NCI-H2227 (cell line): ENCODE results near the gene LY6G5B.

Source experiments
- DNase-seq: peaks from one replicate; lab custom pipeline; 2025; ENCODE audit not compliant: unreplicated experiment; lab: John Stamatoyannopoulos, UW

The LY6G5B gene

GRCh38 chr6:31713991-31714684 is 44.4 kb downstream of the LY6G5B start:
- DNase-seq = peak; percentile 80

DNA sequence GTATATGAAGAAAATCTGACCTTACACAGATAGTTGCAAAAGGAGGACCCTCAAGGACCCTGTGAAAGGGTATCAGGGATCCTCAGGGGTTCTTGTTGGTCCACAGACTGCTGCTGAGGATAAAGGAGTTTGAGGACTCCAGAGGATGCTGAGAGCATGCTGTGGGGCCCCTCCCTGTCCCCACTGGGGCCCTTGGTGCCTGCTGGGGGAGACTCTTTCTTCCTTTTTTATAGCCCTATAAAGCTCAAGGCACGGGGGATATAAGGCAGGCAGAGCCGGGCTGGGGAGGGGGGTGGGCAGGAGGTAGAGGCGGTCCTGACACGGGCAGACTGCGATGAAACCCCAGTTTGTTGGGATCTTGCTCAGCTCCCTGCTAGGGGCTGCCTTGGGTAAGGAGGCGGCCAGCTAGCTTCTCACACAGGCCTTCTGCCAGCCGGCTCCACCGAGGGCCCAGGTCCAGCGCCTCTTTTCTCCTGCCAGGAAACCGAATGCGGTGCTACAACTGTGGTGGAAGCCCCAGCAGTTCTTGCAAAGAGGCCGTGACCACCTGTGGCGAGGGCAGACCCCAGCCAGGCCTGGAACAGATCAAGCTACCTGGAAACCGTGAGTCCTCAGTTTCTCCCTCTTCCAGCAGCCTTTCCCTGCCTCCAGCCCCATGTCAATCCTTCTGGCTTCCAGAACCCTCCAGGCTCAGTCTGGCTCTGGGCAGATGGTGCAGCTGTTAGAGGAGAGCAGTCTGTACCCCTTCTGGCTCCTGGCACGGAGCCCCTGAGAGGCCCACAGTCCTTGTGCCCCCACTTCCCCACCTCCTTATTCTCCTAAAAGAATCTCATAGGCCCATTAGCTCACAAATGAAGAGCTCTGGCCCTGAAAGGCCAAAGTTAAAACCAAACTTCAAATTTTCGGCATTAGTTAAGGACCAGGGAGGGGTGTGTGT is 45.5 kb downstream of the LY6G5B start, which contains the start of gene LY6G6D:
LY6G6D (plus strand) TSS at position 327 of the 937 bp plus-strand sequence; CDS start at position 335, 8 bp downstream.
- no peak for DNase-seq

- DNase-seq = peak; percentile 29
Observed at GRCh38 chr6:31717499-31718222, 47.9 kb downstream of the LY6G5B start.

DNA sequence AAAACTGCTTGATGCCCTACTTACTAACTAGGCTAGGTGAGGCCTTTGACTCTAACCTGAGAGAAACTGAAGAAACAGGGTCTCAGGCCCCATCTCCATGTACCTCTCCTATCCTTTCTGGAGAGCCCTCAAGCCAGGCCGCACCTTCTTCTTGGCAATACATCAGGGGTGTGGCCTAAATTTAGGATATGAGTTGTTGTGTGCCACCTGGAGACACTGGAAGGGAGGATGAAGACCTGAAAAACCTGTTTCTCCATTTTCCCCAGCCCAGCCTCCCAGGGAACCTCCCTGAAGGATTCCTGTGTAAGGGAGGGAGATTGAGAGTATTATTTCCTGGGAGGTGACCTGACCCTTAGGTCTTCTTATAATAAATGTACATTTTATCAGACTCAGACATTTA is 48.5 kb downstream of the LY6G5B start:
- DNase-seq = no peak

- no peak for DNase-seq
Observed at GRCh38 chr6:31719001-31719400, 49.2 kb downstream of the LY6G5B start.

GRCh38 chr6:31720196-31720770 is 50.5 kb downstream of the LY6G5B start:
- no peak for DNase-seq

DNA sequence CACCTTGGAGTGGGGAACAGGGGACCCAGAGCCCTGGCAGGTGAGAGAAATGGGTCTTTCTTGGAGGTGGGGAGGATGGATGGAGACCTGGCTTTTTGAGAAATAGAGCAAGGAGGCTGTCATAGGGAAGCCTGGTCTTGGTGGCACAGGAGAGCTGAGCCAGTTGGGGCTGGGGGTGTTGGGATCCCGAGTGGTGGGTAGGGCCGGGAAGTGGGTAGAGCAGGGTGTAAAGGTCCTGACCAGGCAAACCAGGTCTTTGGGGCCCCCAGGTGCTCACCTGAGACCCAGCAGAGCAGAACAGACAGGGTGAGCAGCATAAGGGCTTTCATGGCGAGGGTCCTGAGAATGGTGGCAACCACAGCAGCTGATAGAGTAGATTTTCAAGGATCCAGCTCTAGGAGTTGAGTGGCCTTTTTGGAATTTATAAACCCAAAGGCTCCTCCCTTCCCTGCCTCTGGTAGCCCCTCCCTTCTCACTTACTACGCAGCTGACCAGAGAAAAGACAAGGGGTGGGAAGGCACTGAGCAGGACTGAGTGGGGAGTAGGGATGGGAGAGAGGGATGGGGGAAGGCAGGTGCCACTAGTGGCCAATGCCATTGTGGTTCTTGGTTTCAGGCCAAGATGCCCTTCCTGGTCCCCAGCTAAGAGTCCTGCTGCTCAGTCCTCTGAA is 51.7 kb downstream of the LY6G5B start, which contains the start of gene LY6G6C:
LY6G6C (minus strand) TSS at position 396 of the 670 bp plus-strand sequence; CDS start at position 329, 67 bp downstream.
- no peak for DNase-seq

DNA sequence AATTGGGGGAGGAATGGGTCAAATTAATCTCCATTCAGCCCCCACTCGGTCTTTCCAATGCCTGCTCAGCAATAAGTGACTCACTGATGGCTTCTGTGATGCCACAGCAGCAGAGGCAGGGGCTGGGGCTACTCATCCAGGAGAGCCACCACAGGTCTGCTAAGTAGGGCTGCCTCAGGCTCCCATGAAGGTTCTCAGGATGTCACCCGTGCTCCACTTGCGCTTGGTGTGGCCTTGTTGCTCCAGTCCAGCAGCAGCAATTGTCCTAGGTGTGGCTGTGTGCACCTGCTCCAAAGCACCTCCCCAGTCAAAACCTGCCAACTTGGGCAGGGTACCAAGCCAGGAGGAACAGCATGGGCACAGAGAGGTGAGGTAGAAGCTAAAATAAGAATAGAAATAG is 52.4 kb downstream of the LY6G5B start:
- DNase-seq = no peak
